Stimulated activated CD8-positive, alpha-beta memory T cell treated with anti-CD3 and anti-CD28 coated beads, Interleukin-15, amount 100 ng/mL, for 48 hours (primary cell): ENCODE measurements around the gene ZBTB8A.
"Not testable (repeated sequence)": the region's sequence is repeated elsewhere in the genome, so short reads cannot be mapped to it uniquely, and the experiment has no call there.

Experiments used
- DNase-seq, 2 donors: peaks; one replicate each; pipeline ENCODE4 v3.0.0-alpha.2; 2020; ENCODE audit warnings: low read depth in 2 of 2

ZBTB8A gene

DNA sequence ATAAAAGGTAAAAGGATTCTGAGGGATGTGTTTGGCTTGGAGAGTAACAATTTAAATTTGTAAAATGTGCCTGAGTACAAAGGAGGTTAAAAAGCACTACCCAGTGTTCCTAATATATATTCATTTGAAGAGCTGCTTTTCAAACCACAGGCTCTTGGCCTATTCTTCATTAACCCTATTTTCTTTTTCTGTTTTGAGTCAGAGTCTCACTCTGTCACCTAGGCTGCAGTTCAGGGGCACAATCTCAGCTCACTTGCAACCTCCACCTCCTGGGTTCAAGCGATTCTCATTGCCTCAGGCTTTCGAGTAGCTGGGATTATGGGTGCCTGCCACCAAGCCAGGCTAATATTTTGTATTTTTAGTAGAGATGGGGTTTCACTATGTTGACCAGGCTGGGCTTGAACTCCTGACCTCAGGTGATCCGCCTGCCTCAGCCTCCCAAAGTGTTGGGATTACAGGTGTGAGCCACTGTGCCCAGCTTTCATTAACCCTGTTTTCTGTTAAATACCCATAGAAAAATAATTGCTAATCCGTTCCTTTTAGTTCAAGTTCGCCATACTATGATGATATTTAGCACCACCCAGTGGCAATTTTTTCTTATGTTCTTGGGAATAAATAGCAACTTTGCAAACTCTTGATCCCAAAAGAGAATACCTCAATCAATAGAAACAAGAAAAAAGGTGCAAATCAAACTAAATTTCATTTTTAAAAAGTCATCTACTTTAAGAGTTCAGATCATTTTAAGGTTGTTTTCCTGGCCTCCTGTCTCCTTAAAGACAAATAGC lies 80.7 kb downstream of the ZBTB8A start:
- DNase-seq: no peak

GRCh38 chr1:32622205-32622604 lies 83.0 kb downstream of the ZBTB8A start:
- DNase-seq: no peak

DNA sequence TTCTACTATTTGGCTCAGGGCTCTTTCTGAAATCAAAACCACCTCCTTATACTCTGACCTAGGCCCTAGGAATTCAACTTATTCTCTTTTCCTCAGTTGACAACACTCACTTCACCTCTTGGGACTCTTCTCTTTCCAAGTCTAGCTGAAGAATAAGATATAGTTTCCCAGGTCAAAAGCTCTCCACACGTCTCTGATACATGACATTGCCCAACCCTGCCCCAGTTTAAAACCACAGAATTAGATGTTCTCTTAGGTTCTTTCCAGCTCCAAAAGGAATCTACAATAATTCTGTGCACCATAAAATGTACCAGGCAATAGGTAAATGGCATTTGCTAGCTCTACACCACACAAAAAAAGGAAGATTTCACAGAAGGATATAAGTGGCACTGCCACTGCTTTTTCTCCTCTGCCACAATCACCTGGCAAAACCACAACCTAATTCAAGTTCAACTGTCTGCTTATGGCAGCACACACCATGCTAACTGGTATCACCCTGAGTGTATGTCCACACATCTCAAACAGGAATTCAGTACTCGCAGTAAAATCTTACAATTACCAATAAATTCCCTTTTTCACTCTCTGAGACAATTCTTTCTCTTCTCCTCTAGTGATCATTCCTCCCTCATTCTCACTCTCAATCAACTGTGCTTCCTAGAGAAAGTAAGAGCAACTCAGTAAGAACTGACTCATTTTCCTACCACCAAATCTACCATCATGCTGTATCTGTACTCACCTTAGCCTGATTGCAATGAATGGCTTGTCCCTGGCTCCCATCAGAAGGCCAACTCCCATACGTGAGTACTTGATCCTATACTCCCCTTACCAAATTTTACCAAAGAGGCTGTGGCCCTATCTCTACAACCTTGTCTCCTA lies 83.8 kb downstream of the ZBTB8A start:
- no peak for DNase-seq

DNA sequence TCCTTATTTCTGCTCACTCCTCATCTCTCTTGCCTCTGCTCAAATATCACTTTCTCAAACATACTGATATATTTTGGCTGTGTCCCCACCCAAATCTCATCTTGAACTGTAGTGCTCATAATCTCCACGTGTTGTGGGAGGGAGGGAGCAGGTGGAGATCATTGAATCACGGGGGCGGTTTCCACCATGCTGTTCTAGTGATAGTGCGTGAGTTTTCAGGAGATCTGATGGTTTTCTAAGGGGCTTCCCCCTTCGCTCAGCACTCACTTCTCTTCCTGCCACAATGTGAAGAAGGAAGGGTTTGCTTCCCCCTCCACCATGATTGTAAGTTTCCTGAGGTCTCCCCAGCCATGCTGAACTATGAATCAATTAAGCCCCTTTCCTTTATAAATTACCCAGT lies 84.5 kb downstream of the ZBTB8A start:
- DNase-seq: peak; percentile 24 to 44

- DNase-seq: no peak
Observed at GRCh38 chr1:32626176-32626575, 86.9 kb downstream of the ZBTB8A start.

DNA sequence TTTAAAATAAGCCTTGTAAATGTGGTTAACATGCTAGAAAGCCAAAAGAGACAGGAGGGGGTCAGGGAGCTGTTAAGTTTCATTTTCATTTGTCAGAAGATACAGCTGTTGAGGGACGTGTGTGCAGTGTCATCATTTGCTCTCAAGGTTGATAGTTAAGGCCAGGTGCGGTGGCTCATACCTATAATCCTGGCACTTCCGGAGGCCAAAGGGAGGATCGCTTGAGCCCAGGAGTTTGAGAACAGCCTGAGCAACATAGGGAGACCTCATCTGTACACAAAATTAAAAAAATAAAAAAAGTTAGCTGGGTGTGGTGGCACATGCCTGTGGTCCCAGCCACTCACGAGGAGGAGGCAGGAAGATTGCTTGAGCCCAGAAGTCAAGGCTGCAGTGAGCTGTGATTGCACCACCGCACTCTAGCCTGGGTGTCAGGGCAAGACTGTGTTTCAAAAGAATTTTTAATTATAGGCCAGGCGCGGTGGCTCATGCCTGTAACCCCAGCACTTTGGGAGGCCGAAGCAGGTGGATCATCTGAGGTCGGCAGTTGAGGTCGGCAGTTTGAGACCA lies 88.5 kb downstream of the ZBTB8A start:
- DNase-seq: no peak

- not testable (repeated sequence) for DNase-seq
Observed at GRCh38 chr1:32630173-32630572, 90.9 kb downstream of the ZBTB8A start.

DNA sequence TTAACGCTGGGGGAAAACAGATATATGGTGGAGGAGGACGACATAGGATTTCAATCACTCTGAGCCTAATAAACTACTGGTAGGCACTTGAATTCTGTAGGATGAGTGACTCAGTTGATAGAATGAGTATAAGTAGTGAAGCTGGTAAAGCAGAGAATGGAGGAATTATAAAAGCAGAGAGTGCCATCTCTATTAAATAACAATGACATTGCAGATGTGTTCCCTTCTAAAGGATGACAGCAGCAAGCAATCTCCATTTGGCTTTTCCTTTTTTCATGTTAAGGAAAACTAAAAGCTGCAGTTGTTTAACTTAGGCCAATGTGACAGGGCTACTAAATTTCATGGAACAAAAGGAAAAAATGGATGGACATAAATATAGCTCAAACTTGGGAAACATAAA lies 93.6 kb downstream of the ZBTB8A start:
- DNase-seq: no peak

- DNase-seq: no peak
Observed at GRCh38 chr1:32635508-32636277, 96.5 kb downstream of the ZBTB8A start.

DNA sequence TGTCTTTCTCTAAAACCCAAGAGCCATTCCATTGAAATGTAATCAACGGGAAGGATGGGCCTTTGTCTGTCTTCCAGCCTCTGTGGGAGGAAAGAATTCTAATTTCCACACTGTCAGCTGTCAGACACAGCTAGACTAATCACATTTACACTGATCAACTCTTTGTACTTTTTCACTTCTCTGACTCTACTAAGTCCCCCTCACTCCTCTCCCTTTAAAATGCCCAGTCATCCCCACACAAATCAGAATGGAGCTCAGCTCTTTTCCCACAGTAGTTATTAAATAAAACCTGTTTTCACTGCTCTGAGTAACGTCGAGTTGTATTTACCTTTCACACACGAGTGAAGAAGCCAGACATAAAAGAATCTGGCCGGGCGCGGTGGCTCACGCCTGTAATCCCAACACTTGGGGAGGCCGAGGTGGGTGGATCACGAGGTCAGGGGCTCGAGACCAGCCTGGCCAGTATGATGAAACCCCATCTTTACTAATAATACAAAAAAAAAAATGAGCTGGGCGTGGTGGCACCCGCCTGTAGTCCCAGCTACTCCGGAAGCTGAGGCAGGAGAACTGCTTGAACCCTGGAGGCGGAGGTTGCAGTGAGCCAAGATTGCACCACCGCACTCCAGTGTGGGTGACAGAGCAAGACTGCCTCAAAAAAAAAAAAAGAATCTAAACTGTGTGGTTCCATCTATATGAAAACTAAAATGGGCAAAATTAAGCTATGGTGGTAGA lies 97.9 kb downstream of the ZBTB8A start:
- no peak for DNase-seq

GRCh38 chr1:32639489-32640075 lies 100.4 kb downstream of the ZBTB8A start:
- no peak for DNase-seq

DNA sequence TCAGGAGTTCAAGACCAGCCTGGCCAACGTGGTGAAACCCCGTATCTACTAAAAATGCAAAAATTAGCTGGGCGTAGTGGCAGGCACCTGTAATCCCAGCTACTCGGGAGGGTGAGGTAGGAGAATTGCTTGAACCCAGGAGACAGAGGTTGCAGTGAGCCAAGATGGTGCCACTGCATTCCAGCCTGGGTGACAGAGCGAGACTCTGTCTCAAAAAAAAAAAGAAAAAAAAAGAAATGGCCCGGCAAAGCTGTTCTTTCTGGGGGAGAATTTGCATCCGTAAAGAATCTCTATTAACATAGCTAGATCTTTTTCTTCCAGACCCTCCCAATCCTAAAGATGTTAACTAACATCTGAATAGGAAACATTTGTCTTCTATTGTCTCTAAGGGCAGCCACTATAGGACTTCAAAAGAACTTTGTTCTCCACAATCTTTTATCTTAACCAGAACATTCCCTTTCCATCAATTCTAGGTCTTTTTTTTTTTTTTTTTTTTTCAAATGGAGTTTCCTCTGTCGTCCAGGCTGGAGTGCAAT lies 103.1 kb downstream of the ZBTB8A start:
- DNase-seq: not testable (repeated sequence)

GRCh38 chr1:32644426-32644825 lies 105.2 kb downstream of the ZBTB8A start:
- no peak for DNase-seq

- peak in 1 of 2 donors; percentile 7 for DNase-seq
Observed at GRCh38 chr1:32647308-32648134, 108.3 kb downstream of the ZBTB8A start.

- peak; percentile 79 to 80 for DNase-seq
Observed at GRCh38 chr1:32650248-32650751, 111.1 kb downstream of the ZBTB8A start, which contains the start of gene ZBTB8OS. Gene ZBTB8OS, minus strand, starts transcription at chr1:32650550. Its CDS starts 21 bp downstream, at chr1:32650529.

GRCh38 chr1:32650752-32651460 lies 111.7 kb downstream of the ZBTB8A start, which contains the start of gene RBBP4:
Gene RBBP4, plus strand, starts transcription at chr1:32651208. Its CDS starts 99 bp downstream, at chr1:32651307.
- peak; percentile 98 to 99 for DNase-seq

GRCh38 chr1:32651461-32652073 lies 112.3 kb downstream of the ZBTB8A start:
- no peak for DNase-seq
